Measurements from ENCODE around the gene HLCS. TPM values are rescaled to one million over a fixed set of nuclear protein-coding genes. Genes with fewer than 3 reads are reported as not detected.

Gene HLCS
- total and polyA plus RNA-seq, 2 of the 8 experiments (the other 6 are each of a cell fraction or from before 2014, with no cell fraction given), result 4.7 to 12.2 TPM

DNA sequence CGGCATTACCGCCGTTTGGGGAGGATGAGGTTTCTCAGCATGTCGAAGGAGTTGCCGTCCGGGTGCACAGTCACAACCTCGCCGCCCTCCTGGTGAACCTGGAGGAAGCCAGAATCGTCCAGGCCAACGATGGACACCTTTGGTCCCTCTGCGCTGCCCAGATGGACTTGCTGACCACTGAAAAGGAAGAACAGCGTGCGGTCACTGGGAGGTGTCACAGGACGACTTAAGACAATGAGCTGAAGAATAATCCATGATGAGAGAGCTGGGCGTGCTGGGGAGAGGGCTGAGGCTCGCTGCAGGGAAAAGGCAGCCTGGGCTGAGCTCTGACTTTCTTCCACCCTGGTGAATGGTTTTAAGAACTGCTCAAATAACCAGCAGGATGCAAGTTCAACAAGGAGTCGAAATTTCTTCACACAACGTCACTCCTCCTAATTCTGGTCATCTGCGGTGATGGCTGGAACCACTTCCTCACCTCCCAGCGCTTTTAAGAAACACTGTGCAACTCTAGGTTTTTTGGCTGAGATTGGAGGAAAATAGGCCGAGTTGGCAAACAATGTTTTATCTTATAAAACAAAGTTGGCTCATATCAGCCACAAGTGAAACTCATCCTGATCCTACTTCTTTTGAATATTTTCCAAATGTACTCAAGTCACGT lies 212.1 kb downstream of the HLCS start:
- H2BK12ac ChIP-seq (ENCODE audit: low read depth, low read length), result peak overlapping the region; percentile 68
- no peak overlapping the region for H2AFZ ChIP-seq (ENCODE audit: low read length)
- H3K9ac ChIP-seq (replicated peaks in 1 of 4; ENCODE audit: extremely low read depth in 1 of 4, low read depth in 3 of 4, low read length in 3 of 4), result no peak overlapping the region
- no peak overlapping the region for H3K4me2 ChIP-seq (ENCODE audit: insufficient read depth in 1 of 2, low read depth in 2 of 2, low read length in 2 of 2)
- WGBS, 2 experiments (ENCODE audit: extremely low coverage in 1 of 2, insufficient coverage in 1 of 2, insufficient read length in 1 of 2, insufficient replicate concordance in 2 of 2, low coverage in 1 of 2, low lambda C conversion rate in 2 of 2, missing lambda C conversion rate in 1 of 2), result 92% methylated on average over 22 of the region's 22 CpGs; no CpG with 5 or more reads in 1 of the 2 experiments
- no peaks in the 10 kb centered on the region for H3K36me3 ChIP-seq (ENCODE audit: control insufficient read depth in 2 of 4, insufficient read depth in 4 of 4, low read length in 3 of 4)
- H4K20me1 ChIP-seq (replicated peaks in 1 of 2; ENCODE audit: control insufficient read depth in 1 of 2, insufficient read depth in 2 of 2, low read length in 2 of 2), result no peaks in the 10 kb centered on the region
- H3K27me3 ChIP-seq (replicated peaks in 1 of 4; ENCODE audit: control insufficient read depth in 3 of 4, extremely low read depth in 1 of 4, insufficient read depth in 3 of 4, low read length in 3 of 4), result no peaks in the 10 kb centered on the region
- no peak overlapping the region for H3K56ac ChIP-seq (replicated peaks; ENCODE audit: insufficient read length, low read depth, low read length)
- POLR2A ChIA-PET (ENCODE audit: partially characterized antibody), result no interaction called here
- H2BK120ac ChIP-seq (replicated peaks; ENCODE audit: low read depth, low read length), result no peak overlapping the region
- H2BK15ac ChIP-seq (ENCODE audit: low read length), result peak overlapping the region; percentile 8; the same call in 1 of the 2 replicates
- no peak overlapping the region for H4K5ac ChIP-seq (ENCODE audit: insufficient read length, low read depth, low read length)
- H3K18ac ChIP-seq (ENCODE audit: extremely low read depth, low read length), result no peak overlapping the region
- H3K4ac ChIP-seq (replicated peaks; ENCODE audit: insufficient read length, low read depth, low read length), result no peak overlapping the region
- CTCF ChIA-PET (ENCODE audit: partially characterized antibody), result interaction anchor here (0.7 to 2.9 kb wide), 12 partner anchors 8 to 172 kb away, joined by 3 to 10 read pairs (median 4); no protein-coding TSS in a partner anchor
- TF ChIP-seq CTCF (IDR thresholded peaks at IDR 0.05; ENCODE audit: control extremely low read depth in 1 of 3, insufficient read depth in 1 of 3, low read depth in 1 of 3, low read length in 3 of 3) (peak in 2 of 3 experiments; percentile 9 to 26; a peak in 2 of 4 replicates), TCF12 (IDR thresholded peaks at IDR 0.05; ENCODE audit: low read depth, low read length) (no peak), POLR2A (IDR thresholded peaks at IDR 0.05; ENCODE audit: control extremely low read depth in 1 of 2, low read depth in 2 of 2, low read length in 2 of 2) (no peak)
- no peak overlapping the region for H3K4me3 ChIP-seq (ENCODE audit: extremely low read depth in 1 of 4, insufficient read depth in 2 of 4, low read depth in 3 of 4, low read length in 4 of 4)
- no peaks in the 10 kb centered on the region for H3K79me2 ChIP-seq (ENCODE audit: control insufficient read depth in 1 of 2, insufficient read depth in 2 of 2, low read length in 2 of 2)
- no peak overlapping the region for H3K14ac ChIP-seq (ENCODE audit: insufficient read length)
- no peak overlapping the region for H3K27ac ChIP-seq (ENCODE audit: low read depth, low read length)
- no peak overlapping the region for H3K23ac ChIP-seq (ENCODE audit: insufficient read length)
- no peaks in the 10 kb centered on the region for H3K9me3 ChIP-seq (ENCODE audit: insufficient read depth in 2 of 2, low read depth in 1 of 2, low read length in 1 of 2)
- H2AK5ac ChIP-seq (ENCODE audit: low read depth, low read length), result no peak overlapping the region; the same call in 1 of the 2 replicates
- H3K23me2 ChIP-seq (ENCODE audit: low read depth, low read length), result peaks cover 3% of the 10 kb centered on the region
- H4K8ac ChIP-seq (ENCODE audit: extremely low read depth, insufficient read depth, low read length), result no peak overlapping the region
- 0 out of 2 replicates have a peak overlapping the region, but pooled peaks have one; percentile 32 for H2BK5ac ChIP-seq (ENCODE audit: low read depth, low read length)
- H2BK20ac ChIP-seq (ENCODE audit: low read length), result no peak overlapping the region
- FAIRE-seq (no peak), DNase-seq (ENCODE audit: low read depth in 1 of 2, low spot score in 2 of 2) (no peak)
- no peaks in the 10 kb centered on the region for H3K79me1 ChIP-seq (ENCODE audit: low read depth, low read length)
- no peak overlapping the region for H4K91ac ChIP-seq (replicated peaks; ENCODE audit: insufficient read length, low read length)
- H3K4me1 ChIP-seq (replicated peaks in 1 of 4; ENCODE audit: control insufficient read depth in 3 of 4, insufficient read depth in 4 of 4, low read length in 3 of 4), result peaks cover 15 to 24% (median 17%) of the 10 kb centered on the region in 4 experiments

All from H1 (cell line).